Suprapubic skin (tissue), 4 donors: ENCODE measurements around the gene KCNK4.

ENCODE experiments used
- EP300 ChIP-seq: sonication (generic); formaldehyde crosslinking; IDR thresholded peaks from one replicate; pipeline ENCODE4 v1.6.1; 2017; ENCODE audit warnings: antibody characterized with exemption
- POLR2A ChIP-seq, 2 donors: fragments of 450-650 bp; IDR thresholded peaks; one replicate each; pipeline ENCODE4 v1.6.1; 2017; ENCODE audit warnings: antibody characterized with exemption in 2 of 2, mild to moderate bottlenecking in 2 of 2, moderate library complexity in 2 of 2
- POLR2AphosphoS5 ChIP-seq, 3 donors: sonication (generic); formaldehyde crosslinking; IDR thresholded peaks; one replicate each; pipeline ENCODE4 v1.6.1; 2017; ENCODE audit warnings: antibody characterized with exemption in 3 of 3
- TF ChIP-seq, protein P1 (sequence below), 2 donors: fragments of 200-600 bp in 1 of 2; fragments of 450-650 bp in 1 of 2; sonication (generic) in 1 of 2; IDR thresholded peaks; one replicate each; pipeline ENCODE4 v1.5.1; 2016 to 2019; ENCODE audit warnings: antibody characterized with exemption in 2 of 2, mild to moderate bottlenecking in 1 of 2, moderate library complexity in 1 of 2

DNA sequence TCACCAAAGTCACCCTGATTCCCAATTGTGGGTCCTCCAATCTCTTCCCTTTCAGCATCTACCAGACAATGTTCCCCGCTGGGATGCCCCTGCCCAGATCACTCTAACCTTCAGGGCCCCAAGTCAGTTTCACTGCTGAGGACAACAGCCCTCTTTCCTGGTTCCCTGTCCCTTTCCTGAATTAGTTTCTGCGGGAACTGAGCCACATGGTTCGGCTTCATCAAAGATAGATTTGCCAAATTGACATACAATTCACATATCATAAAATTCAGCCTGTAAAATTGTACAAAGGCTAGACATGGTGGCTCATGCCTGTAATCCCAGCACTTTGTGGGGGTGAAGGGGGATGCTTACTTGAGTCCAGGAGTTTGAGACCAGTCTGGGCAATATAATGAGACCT lies 36.9 kb downstream of the KCNK4 start:
- TF ChIP-seq, protein P1, sequence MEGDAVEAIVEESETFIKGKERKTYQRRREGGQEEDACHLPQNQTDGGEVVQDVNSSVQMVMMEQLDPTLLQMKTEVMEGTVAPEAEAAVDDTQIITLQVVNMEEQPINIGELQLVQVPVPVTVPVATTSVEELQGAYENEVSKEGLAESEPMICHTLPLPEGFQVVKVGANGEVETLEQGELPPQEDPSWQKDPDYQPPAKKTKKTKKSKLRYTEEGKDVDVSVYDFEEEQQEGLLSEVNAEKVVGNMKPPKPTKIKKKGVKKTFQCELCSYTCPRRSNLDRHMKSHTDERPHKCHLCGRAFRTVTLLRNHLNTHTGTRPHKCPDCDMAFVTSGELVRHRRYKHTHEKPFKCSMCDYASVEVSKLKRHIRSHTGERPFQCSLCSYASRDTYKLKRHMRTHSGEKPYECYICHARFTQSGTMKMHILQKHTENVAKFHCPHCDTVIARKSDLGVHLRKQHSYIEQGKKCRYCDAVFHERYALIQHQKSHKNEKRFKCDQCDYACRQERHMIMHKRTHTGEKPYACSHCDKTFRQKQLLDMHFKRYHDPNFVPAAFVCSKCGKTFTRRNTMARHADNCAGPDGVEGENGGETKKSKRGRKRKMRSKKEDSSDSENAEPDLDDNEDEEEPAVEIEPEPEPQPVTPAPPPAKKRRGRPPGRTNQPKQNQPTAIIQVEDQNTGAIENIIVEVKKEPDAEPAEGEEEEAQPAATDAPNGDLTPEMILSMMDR (IDR thresholded peaks at IDR 0.05), result no peak
- TF ChIP-seq EP300, result no peak
- no peak for TF ChIP-seq POLR2A (IDR thresholded peaks at IDR 0.05)
- TF ChIP-seq POLR2AphosphoS5 (IDR thresholded peaks at IDR 0.05), result no peak
